ENCODE data around the gene ZBTB34.

Gene ZBTB34

GRCh38 chr9:126879288-126879687 lies 18.8 kb downstream of the ZBTB34 start:
- TF ChIP-seq CTCF (IDR thresholded peaks at IDR 0.05; ENCODE audit: low read length), result no peak
- TF ChIP-seq EZH2 (IDR thresholded peaks at IDR 0.05; ENCODE audit: borderline replicate concordance, low read length), result no peak
- H3K27me3 ChIP-seq (ENCODE audit: insufficient read depth, low read length), result no peaks in the 10 kb centered on the region
- no peak overlapping the region for H3K4me3 ChIP-seq (ENCODE audit: low read depth, low read length, poor library complexity, severe bottlenecking)
- H3K4me2 ChIP-seq (ENCODE audit: low read length), result no peak overlapping the region
- H3F3A ChIP-seq (ENCODE audit: insufficient read depth, low read length), result no peaks in the 10 kb centered on the region
- no peak overlapping the region for H3K9ac ChIP-seq (ENCODE audit: low read length)
- no peak overlapping the region for H3K27ac ChIP-seq (ENCODE audit: low read depth, low read length, poor library complexity, severe bottlenecking)
- H3K9me3 ChIP-seq (ENCODE audit: low read length), result no peaks in the 10 kb centered on the region
- no peak overlapping the region for H2AFZ ChIP-seq (ENCODE audit: low read length)
- no peaks in the 10 kb centered on the region for H3K79me2 ChIP-seq (ENCODE audit: insufficient read depth, low read length)
- H4K20me1 ChIP-seq (ENCODE audit: insufficient read depth, low read length), result no peaks in the 10 kb centered on the region
- H3K4me1 ChIP-seq (ENCODE audit: insufficient read depth, low read length, severe bottlenecking), result peaks cover 6% of the 10 kb centered on the region
- peaks cover 6% of the 10 kb centered on the region; the same call in 1 of the 2 replicates for H3K36me3 ChIP-seq (ENCODE audit: insufficient read depth, low read length)
- H3K9me2 ChIP-seq (ENCODE audit: low read depth, low read length), result no peaks in the 10 kb centered on the region

GRCh38 chr9:126880226-126880946 lies 19.9 kb downstream of the ZBTB34 start:
- Histone ChIP-seq H3K27ac (ENCODE audit: low read depth, low read length, poor library complexity, severe bottlenecking) (no peak overlapping the region), H3K36me3 (ENCODE audit: insufficient read depth, low read length) (peaks cover 6% of the 10 kb centered on the region; the same call in 1 of the 2 replicates), H3K4me2 (ENCODE audit: low read length) (no peak overlapping the region), H3K27me3 (ENCODE audit: insufficient read depth, low read length) (no peaks in the 10 kb centered on the region), H3K4me1 (ENCODE audit: insufficient read depth, low read length, severe bottlenecking) (peaks cover 6% of the 10 kb centered on the region), H3K79me2 (ENCODE audit: insufficient read depth, low read length) (no peaks in the 10 kb centered on the region), H3K9ac (ENCODE audit: low read length) (no peak overlapping the region), H3K9me2 (ENCODE audit: low read depth, low read length) (no peaks in the 10 kb centered on the region), H3K9me3 (ENCODE audit: low read length) (no peaks in the 10 kb centered on the region), H2AFZ (ENCODE audit: low read length) (no peak overlapping the region), H3K4me3 (ENCODE audit: low read depth, low read length, poor library complexity, severe bottlenecking) (no peak overlapping the region), H4K20me1 (ENCODE audit: insufficient read depth, low read length) (no peaks in the 10 kb centered on the region), H3F3A (ENCODE audit: insufficient read depth, low read length) (no peaks in the 10 kb centered on the region)
- no peak for TF ChIP-seq CTCF (IDR thresholded peaks at IDR 0.05; ENCODE audit: low read length)
- TF ChIP-seq EZH2 (IDR thresholded peaks at IDR 0.05; ENCODE audit: borderline replicate concordance, low read length), result no peak

- no peak for TF ChIP-seq CTCF (IDR thresholded peaks at IDR 0.05; ENCODE audit: low read length)
- TF ChIP-seq EZH2 (IDR thresholded peaks at IDR 0.05; ENCODE audit: borderline replicate concordance, low read length), result no peak
- Histone ChIP-seq H3K4me1 (ENCODE audit: insufficient read depth, low read length, severe bottlenecking) (peaks cover 6% of the 10 kb centered on the region), H3K9me2 (ENCODE audit: low read depth, low read length) (no peaks in the 10 kb centered on the region), H2AFZ (ENCODE audit: low read length) (no peak overlapping the region), H3K4me2 (ENCODE audit: low read length) (no peak overlapping the region), H3K9ac (ENCODE audit: low read length) (no peak overlapping the region), H4K20me1 (ENCODE audit: insufficient read depth, low read length) (no peaks in the 10 kb centered on the region), H3K79me2 (ENCODE audit: insufficient read depth, low read length) (no peaks in the 10 kb centered on the region), H3K4me3 (ENCODE audit: low read depth, low read length, poor library complexity, severe bottlenecking) (no peak overlapping the region), H3K36me3 (ENCODE audit: insufficient read depth, low read length) (peaks cover 6% of the 10 kb centered on the region; the same call in 1 of the 2 replicates), H3F3A (ENCODE audit: insufficient read depth, low read length) (no peaks in the 10 kb centered on the region), H3K27me3 (ENCODE audit: insufficient read depth, low read length) (no peaks in the 10 kb centered on the region), H3K27ac (ENCODE audit: low read depth, low read length, poor library complexity, severe bottlenecking) (no peak overlapping the region), H3K9me3 (ENCODE audit: low read length) (no peaks in the 10 kb centered on the region)
Observed at GRCh38 chr9:126880947-126881332, 20.5 kb downstream of the ZBTB34 start.
